ENCODE results near the gene BTF3.
"Not testable (repeated sequence)": the region's sequence is repeated elsewhere in the genome, so short reads cannot be mapped to it uniquely, and the experiment has no call there.

BTF3 gene

GRCh38 chr5:73498057-73498992 is at the start of gene BTF3:
Gene BTF3 (plus strand): TSS chr5:73498442. CDS start chr5:73498668, 226 bp downstream.
- Mint-ChIP-seq H3K27ac (peak within 1 kb of the TSS; percentile 99), H3K4me3 (peak within 1 kb of the TSS; percentile 97), H3K27me3 (peaks cover 4% of the 10 kb centered on the region), H3K36me3 (peaks cover 29% of the 10 kb centered on the region), H3K9me3 (no peaks in the 10 kb centered on the region), H3K4me1 (peaks cover 38% of the 10 kb centered on the region)

- H3K4me3 Mint-ChIP-seq, result peak within 1 kb of the TSS; percentile 86
Observed at GRCh38 chr5:73448463-73449136, 49.6 kb upstream of the BTF3 start, which contains the start of gene FOXD1. Gene FOXD1 (minus strand): TSS chr5:73448777. CDS start chr5:73448362, 415 bp downstream.

GRCh38 chr5:73450137-73450536 is 48.1 kb upstream of the BTF3 start:
- H3K9me3 Mint-ChIP-seq, result peaks cover 6% of the 10 kb centered on the region
- peaks cover 18% of the 10 kb centered on the region for H3K4me1 Mint-ChIP-seq
- peaks cover 2% of the 10 kb centered on the region for H3K36me3 Mint-ChIP-seq
- peak overlapping the region; percentile 65 for H3K27ac Mint-ChIP-seq
- no peak overlapping the region for H3K4me3 Mint-ChIP-seq
- peaks cover 51% of the 10 kb centered on the region for H3K27me3 Mint-ChIP-seq

More at GRCh38 chr5:73448463-73449136, 49.6 kb upstream of the BTF3 start, which contains the start of gene FOXD1:
- H3K36me3 Mint-ChIP-seq, result peaks cover 5% of the 10 kb centered on the region
- H3K9me3 Mint-ChIP-seq, result peaks cover 11% of the 10 kb centered on the region
- H3K27me3 Mint-ChIP-seq, result peaks cover 58% of the 10 kb centered on the region
- peak within 1 kb of the TSS; percentile 93 for H3K27ac Mint-ChIP-seq
- H3K4me1 Mint-ChIP-seq, result peaks cover 18% of the 10 kb centered on the region

- peak overlapping the region; percentile 65 for H3K27ac Mint-ChIP-seq
- H3K4me1 Mint-ChIP-seq, result peaks cover 18% of the 10 kb centered on the region
- H3K36me3 Mint-ChIP-seq, result peaks cover 4% of the 10 kb centered on the region
- H3K4me3 Mint-ChIP-seq, result no peak overlapping the region
- peaks cover 6% of the 10 kb centered on the region for H3K9me3 Mint-ChIP-seq
- peaks cover 52% of the 10 kb centered on the region for H3K27me3 Mint-ChIP-seq
Observed at GRCh38 chr5:73450672-73451223, 47.5 kb upstream of the BTF3 start.

GRCh38 chr5:73451224-73452130 is 46.8 kb upstream of the BTF3 start:
- Mint-ChIP-seq H3K9me3 (peaks cover 6% of the 10 kb centered on the region), H3K27ac (peak overlapping the region; percentile 41), H3K4me1 (peaks cover 17% of the 10 kb centered on the region)

GRCh38 chr5:73452215-73452614 is 46.0 kb upstream of the BTF3 start:
- no peak overlapping the region for H3K27ac Mint-ChIP-seq
- peaks cover 56% of the 10 kb centered on the region for H3K27me3 Mint-ChIP-seq
- peak overlapping the region; percentile 9 for H3K4me3 Mint-ChIP-seq
- H3K4me1 Mint-ChIP-seq, result peaks cover 14% of the 10 kb centered on the region
- peaks cover 4% of the 10 kb centered on the region for H3K36me3 Mint-ChIP-seq
- peaks cover 6% of the 10 kb centered on the region for H3K9me3 Mint-ChIP-seq

More at GRCh38 chr5:73451224-73452130, 46.8 kb upstream of the BTF3 start:
- H3K36me3 Mint-ChIP-seq, result peaks cover 4% of the 10 kb centered on the region
- peaks cover 54% of the 10 kb centered on the region for H3K27me3 Mint-ChIP-seq
- no peak overlapping the region for H3K4me3 Mint-ChIP-seq

GRCh38 chr5:73454379-73455036 is 43.7 kb upstream of the BTF3 start:
- Mint-ChIP-seq H3K4me1 (peaks cover 8% of the 10 kb centered on the region), H3K9me3 (peaks cover 6% of the 10 kb centered on the region), H3K27me3 (peaks cover 50% of the 10 kb centered on the region), H3K36me3 (peaks cover 4% of the 10 kb centered on the region), H3K27ac (peak overlapping the region; percentile 61), H3K4me3 (no peak overlapping the region)

GRCh38 chr5:73456462-73456861 is 41.8 kb upstream of the BTF3 start:
- not testable (repeated sequence) for H3K36me3 Mint-ChIP-seq, H3K4me1 Mint-ChIP-seq, H3K27ac Mint-ChIP-seq, H3K4me3 Mint-ChIP-seq, H3K9me3 Mint-ChIP-seq
- peaks cover 53% of the 10 kb centered on the region for H3K27me3 Mint-ChIP-seq

- Mint-ChIP-seq H3K27me3 (peaks cover 39% of the 10 kb centered on the region), H3K9me3 (no peaks in the 10 kb centered on the region), H3K4me3 (no peak overlapping the region), H3K27ac (no peak overlapping the region), H3K4me1 (no peaks in the 10 kb centered on the region), H3K36me3 (peaks cover 2% of the 10 kb centered on the region)
Observed at GRCh38 chr5:73459366-73459765, 38.9 kb upstream of the BTF3 start.

- Mint-ChIP-seq H3K27ac (no peak overlapping the region), H3K27me3 (peaks cover 35% of the 10 kb centered on the region), H3K36me3 (peaks cover 2% of the 10 kb centered on the region), H3K4me1 (no peaks in the 10 kb centered on the region), H3K9me3 (no peaks in the 10 kb centered on the region), H3K4me3 (no peak overlapping the region)
Observed at GRCh38 chr5:73460133-73460532, 38.1 kb upstream of the BTF3 start.

GRCh38 chr5:73464016-73464745 is 34.1 kb upstream of the BTF3 start:
- Mint-ChIP-seq H3K4me1 (no peaks in the 10 kb centered on the region), H3K4me3 (no peak overlapping the region), H3K27me3 (peaks cover 27% of the 10 kb centered on the region), H3K36me3 (no peaks in the 10 kb centered on the region), H3K9me3 (no peaks in the 10 kb centered on the region), H3K27ac (no peak overlapping the region)

GRCh38 chr5:73468638-73469037 is 29.6 kb upstream of the BTF3 start:
- H3K9me3 Mint-ChIP-seq, H3K4me1 Mint-ChIP-seq, H3K36me3 Mint-ChIP-seq, H3K4me3 Mint-ChIP-seq, H3K27ac Mint-ChIP-seq: not testable (repeated sequence)
- H3K27me3 Mint-ChIP-seq, result peaks cover 12% of the 10 kb centered on the region

GRCh38 chr5:73469878-73470277 is 28.4 kb upstream of the BTF3 start:
- no peak overlapping the region for H3K27ac Mint-ChIP-seq
- H3K4me3 Mint-ChIP-seq, result no peak overlapping the region
- peaks cover 12% of the 10 kb centered on the region for H3K27me3 Mint-ChIP-seq
- no peaks in the 10 kb centered on the region for H3K4me1 Mint-ChIP-seq
- no peaks in the 10 kb centered on the region for H3K9me3 Mint-ChIP-seq
- no peaks in the 10 kb centered on the region for H3K36me3 Mint-ChIP-seq

GRCh38 chr5:73471654-73472053 is 26.6 kb upstream of the BTF3 start:
- Mint-ChIP-seq H3K27ac (no peak overlapping the region), H3K9me3 (no peaks in the 10 kb centered on the region), H3K4me3 (no peak overlapping the region), H3K36me3 (no peaks in the 10 kb centered on the region), H3K27me3 (peaks cover 4% of the 10 kb centered on the region), H3K4me1 (no peaks in the 10 kb centered on the region)

Measured in activated naive CD4-positive, alpha-beta T cell treated with anti-CD3 and anti-CD28 coated beads, Interleukin-2, amount 50 U/mL, for 24 hours (primary cell).